PC-9 (cell line): Measurements from ENCODE around the gene TEDDM1. TPM values are rescaled to one million over a fixed set of nuclear protein-coding genes. Genes with fewer than 3 reads are reported as not detected.
"Not testable (repeated sequence)": the region's sequence is repeated elsewhere in the genome, so short reads cannot be mapped to it uniquely, and the experiment has no call there.

Source experiments
- BruUV-seq: library from RNA; stranded (reverse); fragments of 400-500 nt; replicated peaks from 2 replicates; lab custom pipeline; 2021; lab: Mats Ljungman, UMichigan
- CTCF ChIA-PET: fragments of 300-600 bp; sonication (Branson Sonifier 250); formaldehyde crosslinking; loops from one replicate; lab custom pipeline; 2022; ENCODE audit warnings: antibody characterized with exemption; lab: Charles Lee
- POLR2A ChIA-PET: fragments of 300-600 bp; sonication (Branson Sonifier 250); formaldehyde crosslinking; loops from one replicate; lab custom pipeline; 2022; ENCODE audit warnings: antibody characterized with exemption; ENCODE audit not compliant: unreplicated experiment; lab: Charles Lee
- DNase-seq, 2 experiments: peaks; one replicate each; pipeline versions ENCODE4 v3.0.0 to v3.0.0-alpha.2; 2015 to 2022; ENCODE audit warnings: mixed read lengths in 1 of 2
- H2AFZ ChIP-seq: fragments of 200-600 bp; sonication (generic); 2 replicates; pipeline ENCODE4 v1.8.1; 2017; ENCODE audit warnings: antibody characterized with exemption
- H3F3A ChIP-seq: fragments of 200-600 bp; sonication (generic); 2 replicates; pipeline ENCODE4 v1.8.1; 2017; ENCODE audit warnings: antibody characterized with exemption, mild to moderate bottlenecking, low read depth; ENCODE audit not compliant: insufficient read depth
- H3K27ac ChIP-seq: fragments of 200-600 bp; sonication (generic); 2 replicates; pipeline ENCODE4 v1.6.1; 2016; ENCODE audit warnings: mixed run types
- H3K27me3 ChIP-seq: fragments of 200-600 bp; sonication (generic); 2 replicates; pipeline ENCODE4 v1.6.1; 2016; ENCODE audit warnings: low read depth, mixed run types; ENCODE audit not compliant: insufficient read depth
- H3K36me3 ChIP-seq: fragments of 200-600 bp; sonication (generic); 2 replicates; pipeline ENCODE4 v1.6.1; 2016; ENCODE audit warnings: low read depth, mixed run types
- H3K4me1 ChIP-seq: fragments of 200-600 bp; sonication (generic); replicated peaks from 2 replicates; pipeline ENCODE4 v1.6.1; 2016; ENCODE audit warnings: mixed run types; ENCODE audit not compliant: insufficient read depth
- H3K4me2 ChIP-seq: fragments of 200-600 bp; sonication (generic); 2 replicates; pipeline ENCODE4 v1.6.1; 2017; ENCODE audit warnings: mixed run types
- H3K4me3 ChIP-seq: fragments of 200-600 bp; sonication (generic); 2 replicates; pipeline ENCODE4 v1.6.1; 2016; ENCODE audit warnings: mixed run types
- H3K79me2 ChIP-seq: fragments of 200-600 bp; sonication (generic); 2 replicates; pipeline ENCODE4 v1.6.1; 2017; ENCODE audit warnings: low read depth, mixed run types
- H3K9me2 ChIP-seq: fragments of 200-600 bp; sonication (generic); 2 replicates; pipeline ENCODE4 v1.8.1; 2017; ENCODE audit warnings: mild to moderate bottlenecking; ENCODE audit not compliant: insufficient read depth
- H3K9me3 ChIP-seq: fragments of 200-600 bp; sonication (generic); 2 replicates; pipeline ENCODE4 v1.8.1; 2016; ENCODE audit warnings: low read depth; ENCODE audit not compliant: insufficient read depth
- H4K20me1 ChIP-seq: fragments of 200-600 bp; sonication (generic); 2 replicates; pipeline ENCODE4 v1.8.1; 2017; ENCODE audit not compliant: insufficient read depth
- EZH2 ChIP-seq: fragments of 200-600 bp; sonication (generic); IDR thresholded peaks from 2 replicates; pipeline ENCODE4 v1.8.0; 2017; ENCODE audit warnings: antibody characterized with exemption, low read depth
- intact Hi-C: fragments of 100-400 bp; cut with micrococcal nuclease; formaldehyde crosslinking; loops from one replicate; pipeline ENCODE4 v1.10.0; 2022; ENCODE audit not compliant: unreplicated experiment
- total RNA-seq: library from RNA; stranded (reverse); gene quantifications from 2 replicates; pipeline ENCODE4 v1.2.3, GENCODE V29; 2021
- TF ChIP-seq, protein P1 (sequence below): fragments of 200-600 bp; sonication (generic); conservative IDR thresholded peaks from 2 replicates; pipeline ENCODE4 v1.6.1; 2017; ENCODE audit warnings: mixed run types, antibody characterized with exemption, mild to moderate bottlenecking, moderate library complexity

Gene TEDDM1
- total RNA-seq, 1 experiment from 2014 or later, result not detected

DNA sequence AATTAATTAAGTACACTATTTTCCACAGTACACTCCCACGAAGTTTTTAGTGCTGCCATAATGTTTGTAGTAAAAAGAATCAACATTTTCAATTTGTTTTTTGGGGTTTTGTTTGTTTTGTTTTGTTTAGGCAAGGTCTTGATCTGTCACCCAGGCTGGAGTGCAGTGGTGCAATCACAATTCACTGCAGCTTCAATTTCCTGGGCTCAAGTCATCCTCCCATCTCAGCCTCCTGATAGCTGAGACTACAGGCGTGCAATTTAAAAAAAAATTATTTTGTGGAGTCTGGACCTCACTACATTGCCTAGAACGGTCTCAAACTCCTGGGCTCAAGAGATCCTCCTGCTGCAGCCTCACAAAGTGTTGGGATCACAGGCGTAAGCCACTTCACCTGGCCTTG is 20.3 kb downstream of the TEDDM1 start:
- no TSS peak for BruUV-seq
- intact Hi-C loops, result loop anchor here (5.0 kb wide), 1 partner anchor 38 kb away; no protein-coding TSS in a partner anchor
- no peak for TF ChIP-seq EZH2
- TF ChIP-seq, protein P1, sequence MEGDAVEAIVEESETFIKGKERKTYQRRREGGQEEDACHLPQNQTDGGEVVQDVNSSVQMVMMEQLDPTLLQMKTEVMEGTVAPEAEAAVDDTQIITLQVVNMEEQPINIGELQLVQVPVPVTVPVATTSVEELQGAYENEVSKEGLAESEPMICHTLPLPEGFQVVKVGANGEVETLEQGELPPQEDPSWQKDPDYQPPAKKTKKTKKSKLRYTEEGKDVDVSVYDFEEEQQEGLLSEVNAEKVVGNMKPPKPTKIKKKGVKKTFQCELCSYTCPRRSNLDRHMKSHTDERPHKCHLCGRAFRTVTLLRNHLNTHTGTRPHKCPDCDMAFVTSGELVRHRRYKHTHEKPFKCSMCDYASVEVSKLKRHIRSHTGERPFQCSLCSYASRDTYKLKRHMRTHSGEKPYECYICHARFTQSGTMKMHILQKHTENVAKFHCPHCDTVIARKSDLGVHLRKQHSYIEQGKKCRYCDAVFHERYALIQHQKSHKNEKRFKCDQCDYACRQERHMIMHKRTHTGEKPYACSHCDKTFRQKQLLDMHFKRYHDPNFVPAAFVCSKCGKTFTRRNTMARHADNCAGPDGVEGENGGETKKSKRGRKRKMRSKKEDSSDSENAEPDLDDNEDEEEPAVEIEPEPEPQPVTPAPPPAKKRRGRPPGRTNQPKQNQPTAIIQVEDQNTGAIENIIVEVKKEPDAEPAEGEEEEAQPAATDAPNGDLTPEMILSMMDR, result no peak
- Histone ChIP-seq H3K9me3 (no peaks in the 10 kb centered on the region), H3K79me2 (no peaks in the 10 kb centered on the region), H3K27ac (peak overlapping the region; percentile 59), H4K20me1 (no peaks in the 10 kb centered on the region), H3K4me3 (no peak overlapping the region), H3K4me1 (peaks cover 43% of the 10 kb centered on the region), H2AFZ (no peak overlapping the region), H3K27me3 (no peaks in the 10 kb centered on the region), H3K4me2 (peak overlapping the region; percentile 32), H3F3A (peaks cover 28% of the 10 kb centered on the region), H3K36me3 (0 out of 2 replicates have a peak, but pooled peaks cover 2% of the 10 kb centered on the region), H3K9me2 (no peaks in the 10 kb centered on the region)
- ChIA-PET POLR2A (interaction anchor here (0.7 kb wide), 1 partner anchor 421 kb away, joined by 12 read pairs; no protein-coding TSS in a partner anchor), CTCF (no interaction called here)
- DNase-seq, result peak in 1 of 2 experiments; percentile 32

DNA sequence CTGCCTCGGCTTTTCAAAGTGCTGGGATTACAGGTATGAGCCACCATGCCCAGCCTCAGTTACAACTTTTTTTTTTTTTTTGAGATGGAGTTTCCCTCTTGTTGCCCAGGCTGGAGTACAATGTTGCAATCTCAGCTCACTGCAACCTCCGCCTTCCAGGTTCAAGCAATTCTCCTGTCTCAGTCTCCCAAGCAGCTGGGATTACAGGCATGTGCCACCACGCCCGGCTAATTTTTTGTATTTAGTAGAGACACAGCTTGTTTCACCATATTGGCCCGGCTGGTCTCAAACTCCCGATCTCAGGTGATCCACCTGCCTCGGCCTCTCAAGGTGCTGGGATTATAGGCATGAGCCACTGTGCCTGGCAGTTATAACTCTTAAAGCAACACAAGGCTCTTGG is 20.7 kb downstream of the TEDDM1 start:
- H3K4me1 ChIP-seq, result peaks cover 43% of the 10 kb centered on the region
- DNase-seq, H3K9me3 ChIP-seq, CTCF ChIA-PET, H3K4me2 ChIP-seq, H3K27me3 ChIP-seq, H4K20me1 ChIP-seq, H2AFZ ChIP-seq, BruUV-seq, H3K79me2 ChIP-seq, H3K9me2 ChIP-seq, H3K36me3 ChIP-seq, H3K4me3 ChIP-seq: not testable (repeated sequence)
- POLR2A ChIA-PET, result interaction anchor here (0.7 kb wide), 1 partner anchor 422 kb away, joined by 12 read pairs; no protein-coding TSS in a partner anchor
- H3F3A ChIP-seq, result peaks cover 28% of the 10 kb centered on the region
- intact Hi-C loops, result loop anchor here (5.0 kb wide), 1 partner anchor 37 kb away; no protein-coding TSS in a partner anchor
- peak overlapping the region; percentile 59; the same call in 1 of the 2 replicates for H3K27ac ChIP-seq

DNA sequence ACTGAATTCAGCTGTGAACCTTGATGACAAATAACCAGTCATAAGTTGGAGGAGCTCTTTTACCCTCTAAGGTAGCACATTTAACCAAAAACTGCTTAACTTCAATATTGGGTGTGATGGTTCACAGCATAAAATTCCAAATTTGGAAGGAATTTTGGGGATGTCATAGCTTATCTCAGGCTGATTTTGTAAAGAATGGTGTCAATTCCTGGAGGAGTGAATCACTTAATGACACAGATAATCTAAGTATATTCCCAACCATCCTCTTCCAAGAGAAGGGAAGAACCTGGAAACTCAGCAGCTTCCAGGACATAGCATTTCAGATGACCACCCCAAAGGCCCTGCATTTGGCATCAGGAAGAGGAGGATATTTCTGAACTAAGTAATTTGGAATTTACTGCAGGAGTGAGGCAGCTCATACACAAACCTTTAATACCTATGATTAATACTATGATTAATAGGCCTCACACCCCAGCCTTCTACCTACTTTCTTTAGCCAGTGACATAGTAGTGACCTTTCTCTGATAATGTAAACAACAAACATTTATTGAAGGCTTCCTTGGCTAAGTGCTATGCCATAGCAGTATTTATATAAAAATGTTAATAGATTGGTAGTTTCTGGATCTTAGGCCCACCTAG is 23.4 kb downstream of the TEDDM1 start:
- intact Hi-C loops, result no loop called here
- H3K27me3 ChIP-seq, result no peaks in the 10 kb centered on the region
- H3K27ac ChIP-seq, result peak overlapping the region; percentile 40
- H3K4me1 ChIP-seq, result peaks cover 43% of the 10 kb centered on the region
- H3K9me3 ChIP-seq, result no peaks in the 10 kb centered on the region
- no peaks in the 10 kb centered on the region for H3K79me2 ChIP-seq
- H3K36me3 ChIP-seq, result no peaks in the 10 kb centered on the region
- no peak overlapping the region for H2AFZ ChIP-seq
- peak overlapping the region; percentile 44 for H3K4me2 ChIP-seq
- H4K20me1 ChIP-seq, result no peaks in the 10 kb centered on the region
- CTCF ChIA-PET, result no interaction called here
- POLR2A ChIA-PET, result interaction anchor here (0.6 kb wide), 1 partner anchor 9 kb away, joined by 3 read pairs; no protein-coding TSS in a partner anchor
- no peak for TF ChIP-seq EZH2
- TF ChIP-seq, protein P1, result no peak
- peaks cover 28% of the 10 kb centered on the region for H3F3A ChIP-seq
- H3K4me3 ChIP-seq, result no peak overlapping the region
- peak in 1 of 2 experiments; percentile 81 for DNase-seq
- H3K9me2 ChIP-seq, result no peaks in the 10 kb centered on the region
- BruUV-seq, result no TSS peak
